K562 (cell line): ENCODE data around the gene TSKS. TPM values are rescaled to one million over a fixed set of nuclear protein-coding genes. Genes with fewer than 3 reads are reported as not detected.

ENCODE experiments used
- ATAC-seq: fragments of 200-7000 bp; cut with Tn5 transposase; 3 replicates; pipeline ENCODE4 v1.9.1; 2020; ENCODE audit warnings: moderate library complexity
- BruUV-seq: library from RNA; stranded (reverse); fragments of 400-500 nt; replicated peaks from 2 replicates; lab custom pipeline; 2021; lab: Mats Ljungman, UMichigan
- CTCF ChIA-PET: fragments of 300-600 bp; formaldehyde crosslinking; extraction: SDS; loops from one replicate; lab custom pipeline; 2021; ENCODE audit warnings: low intra/inter-chr PET ratio; lab: Yijun Ruan, JAX
- POLR2A ChIA-PET: fragments of 300-600, 350-650 bp; sonication (Branson Sonifier 250); formaldehyde crosslinking; extraction: SDS; loops from one replicate; lab custom pipeline; 2021; ENCODE audit warnings: antibody characterized with exemption, inconsistent platforms; lab: Yijun Ruan, JAX
- DNase-seq, 4 experiments: peaks; one replicate each; pipeline versions ENCODE4 v3.0.0 to v3.0.0-alpha.2; 2011 to 2018; ENCODE audit warnings: low spot score in 3 of 4, mixed read lengths in 3 of 4; ENCODE audit errors: extremely low read depth in 1 of 4
- FAIRE-seq: peaks from 2 replicates; lab custom pipeline; 2011; peaks lifted over from hg19 to GRCh38; lab: Jason Lieb, UNC
- H2AFZ ChIP-seq: 2 replicates; pipeline ENCODE4 v1.6.0; 2011; ENCODE audit warnings: low read depth, low read length, control low read depth, inconsistent platforms
- H3K27ac ChIP-seq: fragments of 200-600 bp; 3 replicates; pipeline ENCODE4 v1.8.0; 2011; ENCODE audit warnings: low read depth, mild to moderate bottlenecking, control low read depth, inconsistent platforms, low read length, moderate library complexity, mixed read lengths; ENCODE audit errors: extremely low read depth
- H3K27me3 ChIP-seq, 2 experiments: fragments of 300-600 bp in 1 of 2; 2 replicates in 1 of 2; 3 replicates in 1 of 2; pipeline versions ENCODE4 v1.6.0 to v1.8.0; 2011; ENCODE audit warnings: inconsistent platforms in 2 of 2, low read length in 2 of 2, mild to moderate bottlenecking in 1 of 2, mixed read lengths in 1 of 2, moderate library complexity in 1 of 2; ENCODE audit not compliant: control insufficient read depth in 2 of 2, insufficient read depth in 2 of 2
- H3K36me3 ChIP-seq: fragments of 300-600 bp; 3 replicates; pipeline ENCODE4 v1.8.0; 2011; ENCODE audit warnings: mild to moderate bottlenecking, low read length, inconsistent platforms; ENCODE audit not compliant: control insufficient read depth, insufficient read depth
- H3K4me1 ChIP-seq, 2 experiments: fragments of 200-600 bp in 1 of 2; replicated peaks in 1 of 2; 2 replicates in 1 of 2; 3 replicates in 1 of 2; pipeline versions ENCODE4 v1.5.1 to v1.8.0; 2011; ENCODE audit warnings: inconsistent platforms in 2 of 2, low read length in 2 of 2, mild to moderate bottlenecking in 1 of 2, mixed read lengths in 1 of 2, moderate library complexity in 1 of 2; ENCODE audit not compliant: control insufficient read depth in 2 of 2, insufficient read depth in 2 of 2
- H3K4me2 ChIP-seq: 2 replicates; pipeline ENCODE4 v1.6.1; 2011; ENCODE audit warnings: low read length, control low read depth, inconsistent platforms, mixed read lengths; ENCODE audit not compliant: insufficient read depth
- H3K4me3 ChIP-seq: fragments of 200-600 bp; sonication (generic), shearing (Covaris generic); 2 replicates; pipeline ENCODE4 v1.5.1; 2016; ENCODE audit warnings: control low read depth, inconsistent platforms
- H3K79me2 ChIP-seq: fragments of 200-600 bp; 3 replicates; pipeline ENCODE4 v1.8.0; 2011; ENCODE audit warnings: low read length, inconsistent platforms; ENCODE audit not compliant: control insufficient read depth, insufficient read depth
- H3K9ac ChIP-seq, 2 experiments: 2 replicates each; pipeline versions ENCODE4 v1.6.0 to v1.6.1; 2011; ENCODE audit warnings: low read depth in 2 of 2, low read length in 2 of 2, control low read depth in 1 of 2, inconsistent platforms in 1 of 2, mild to moderate bottlenecking in 1 of 2, mixed read lengths in 1 of 2; ENCODE audit not compliant: insufficient read depth in 1 of 2
- H3K9me1 ChIP-seq: one replicate; pipeline ENCODE4 v1.6.0; 2011; ENCODE audit warnings: inconsistent platforms, mild to moderate bottlenecking, low read length, moderate library complexity; ENCODE audit not compliant: control insufficient read depth, insufficient read depth
- H3K9me3 ChIP-seq: replicated peaks from 2 replicates; pipeline ENCODE4 v1.5.1; 2011; ENCODE audit warnings: low read depth, low read length, inconsistent platforms; ENCODE audit not compliant: control insufficient read depth, insufficient read depth
- H4K20me1 ChIP-seq: replicated peaks from 2 replicates; pipeline ENCODE4 v1.6.1; 2011; ENCODE audit warnings: low read length, inconsistent platforms, mixed read lengths; ENCODE audit not compliant: control insufficient read depth, insufficient read depth
- IRF2 ChIP-seq: sonication (generic); formaldehyde crosslinking; IDR thresholded peaks from 2 replicates; pipeline ENCODE4 v1.8.1; 2022; ENCODE audit warnings: mild to moderate bottlenecking, missing genetic modification reagents
- PHTF2 ChIP-seq: fragments of 250-450 bp; sonication (Bioruptor Pico); IDR thresholded peaks from 2 replicates; pipeline ENCODE4 v1.5.0; 2021; ENCODE audit warnings: mild to moderate bottlenecking
- RUNX1 ChIP-seq: sonication (generic); IDR thresholded peaks from 2 replicates; pipeline ENCODE4 v1.6.1; 2016; ENCODE audit warnings: antibody characterized with exemption, low read depth
- ZBTB33 ChIP-seq: sonication (generic); formaldehyde crosslinking; IDR thresholded peaks from 2 replicates; pipeline ENCODE4 v1.8.1; 2023; ENCODE audit warnings: mild to moderate bottlenecking, missing genetic modification reagents
- ZNF436 ChIP-seq: fragments of 250-450, 450-650 bp; sonication (Bioruptor Pico); formaldehyde crosslinking; IDR thresholded peaks from 2 replicates; pipeline ENCODE4 v1.7.0; 2020; ENCODE audit warnings: mild to moderate bottlenecking
- ZNF668 ChIP-seq: fragments of 250-450 bp; sonication (Bioruptor Pico); IDR thresholded peaks from 2 replicates; pipeline ENCODE4 v1.8.0; 2022; ENCODE audit warnings: mild to moderate bottlenecking, inconsistent platforms
- WGBS: fragments of 100-300 bp; shearing (Covaris generic); methylation state at CpG from one replicate; pipeline ENCODE4 v1.1.6; 2016; ENCODE audit warnings: low coverage, mixed read lengths; ENCODE audit not compliant: insufficient coverage; ENCODE audit errors: missing lambda C conversion rate; 5-methylcytosine and 5-hydroxymethylcytosine counted together
- in situ Hi-C: fragments of 300-500 bp; cut with MboI; formaldehyde crosslinking; loops from 4 replicates; pipeline ENCODE4 v1.15.0; 2018; ENCODE audit warnings: inconsistent platforms, mixed read lengths
- intact Hi-C: fragments of 100-400 bp; cut with micrococcal nuclease; formaldehyde crosslinking; loops from 2 replicates; pipeline ENCODE4 v1.14.2; 2022
- polyA plus RNA-seq, 8 experiments: library from polyadenylated mRNA; depleted of rRNA in 4 of 8; stranded (reverse) in 5 of 8; unstranded in 3 of 8; fragments of >200 nt; fragmentation: Nextera tagmentation in 2 of 8; fragmentation: Illumina TruSeq in 1 of 8; extraction: Ambion mirVana in 2 of 8; extraction: Trizol in 1 of 8; gene quantifications; 2 replicates each; pipeline versions ENCODE4 v1.2.1 to v1.2.3, GENCODE V29; 2011 to 2014; ENCODE audit warnings: inconsistent platforms in 1 of 8, missing spikeins in 1 of 8
- total RNA-seq, 7 experiments: library from RNA; depleted of rRNA in 6 of 7; stranded (reverse); fragments of >200 nt in 6 of 7; fragmentation: Illumina TruSeq in 2 of 7; extraction: Trizol in 2 of 7; gene quantifications; 2 replicates each; pipeline versions ENCODE4 v1.2.1 to v1.2.3, GENCODE V29; 2011 to 2021; ENCODE audit warnings: low replicate concordance in 1 of 7
- TF ChIP-seq, protein P1 (sequence below): fragments of 250-450 bp; sonication (Bioruptor Pico); IDR thresholded peaks from 2 replicates; pipeline ENCODE4 v1.8.0; 2022; ENCODE audit warnings: inconsistent platforms

The TSKS gene
- total and polyA plus RNA-seq, 9 of the 15 experiments (the other 6 are each of a cell fraction or from before 2014, with no cell fraction given), result 0.14 to 4.5 (median 0.80) TPM

DNA sequence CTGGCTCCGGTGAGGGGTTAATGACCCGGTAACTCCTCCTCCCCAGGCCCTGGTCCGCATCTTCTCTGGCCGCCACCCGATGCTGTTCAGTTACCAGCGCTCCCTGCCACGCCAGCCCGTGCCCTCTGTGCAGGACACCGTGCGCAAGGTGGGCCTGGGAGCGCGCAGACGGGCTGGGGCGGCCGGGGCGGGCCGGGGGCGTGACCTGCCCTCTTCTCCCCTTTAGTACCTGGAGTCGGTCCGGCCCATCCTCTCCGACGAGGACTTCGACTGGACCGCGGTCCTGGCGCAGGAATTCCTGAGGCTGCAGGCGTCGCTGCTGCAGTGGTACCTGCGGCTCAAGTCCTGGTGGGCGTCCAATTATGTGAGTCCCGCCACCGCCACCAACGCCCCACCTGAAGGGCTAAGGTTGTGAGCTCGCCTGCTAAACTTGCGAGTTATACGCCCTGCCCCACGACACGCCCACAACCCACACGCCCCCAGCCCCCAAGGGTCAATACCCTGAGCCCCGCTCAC is 61.8 kb downstream of the TSKS start:
- Histone ChIP-seq H3K9me1 (no peaks in the 10 kb centered on the region), H3K4me3 (no peak overlapping the region), H3K9ac (peak overlapping the region; percentile 33 to 52; a peak in 1 of 4 replicates), H4K20me1 (no peaks in the 10 kb centered on the region), H3K36me3 (no peaks in the 10 kb centered on the region), H3K27ac (no peak overlapping the region), H3K9me3 (no peaks in the 10 kb centered on the region), H2AFZ (peak overlapping the region; percentile 94), H3K79me2 (no peaks in the 10 kb centered on the region), H3K4me1 (peaks cover 10 to 23% of the 10 kb centered on the region in 2 experiments; a peak in 4 of 5 replicates), H3K27me3 (no peaks in the 10 kb centered on the region), H3K4me2 (no peak overlapping the region)
- WGBS, result 93% methylated on average over 18 of the region's 40 CpGs
- DNase-seq, result peak in 2 of 4 experiments; percentile 54 to 57
- ChIA-PET POLR2A (interaction anchor here (1.6 kb wide), 1 partner anchor 15 kb away, joined by 5 read pairs; no protein-coding TSS in a partner anchor), CTCF (interaction anchor here (0.6 kb wide), 1 partner anchor 17 kb away, joined by 3 read pairs; no protein-coding TSS in a partner anchor)
- in situ Hi-C loops (no loop called here), intact Hi-C loops (no loop called here)
- no peak for FAIRE-seq
- peak; percentile 16 for ATAC-seq
- BruUV-seq, result no TSS peak
- TF ChIP-seq ZNF668 (CRISPR knock-in tag) (no peak), RUNX1 (no peak), PHTF2 (CRISPR knock-in tag) (no peak), ZBTB33 (CRISPR knock-in tag) (peak; percentile 97), IRF2 (no peak), ZNF436 (CRISPR knock-in tag) (no peak)
- TF ChIP-seq, protein P1, sequence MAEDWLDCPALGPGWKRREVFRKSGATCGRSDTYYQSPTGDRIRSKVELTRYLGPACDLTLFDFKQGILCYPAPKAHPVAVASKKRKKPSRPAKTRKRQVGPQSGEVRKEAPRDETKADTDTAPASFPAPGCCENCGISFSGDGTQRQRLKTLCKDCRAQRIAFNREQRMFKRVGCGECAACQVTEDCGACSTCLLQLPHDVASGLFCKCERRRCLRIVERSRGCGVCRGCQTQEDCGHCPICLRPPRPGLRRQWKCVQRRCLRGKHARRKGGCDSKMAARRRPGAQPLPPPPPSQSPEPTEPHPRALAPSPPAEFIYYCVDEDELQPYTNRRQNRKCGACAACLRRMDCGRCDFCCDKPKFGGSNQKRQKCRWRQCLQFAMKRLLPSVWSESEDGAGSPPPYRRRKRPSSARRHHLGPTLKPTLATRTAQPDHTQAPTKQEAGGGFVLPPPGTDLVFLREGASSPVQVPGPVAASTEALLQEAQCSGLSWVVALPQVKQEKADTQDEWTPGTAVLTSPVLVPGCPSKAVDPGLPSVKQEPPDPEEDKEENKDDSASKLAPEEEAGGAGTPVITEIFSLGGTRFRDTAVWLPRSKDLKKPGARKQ (CRISPR knock-in tag), result no peak
